Lower leg skin (tissue), 4 donors: Measurements from ENCODE around the gene GPM6B. TPM values are rescaled to one million over a fixed set of nuclear protein-coding genes. Genes with fewer than 3 reads are reported as not detected.

Source experiments
- DNase-seq, 2 donors: peaks; one replicate each; pipeline ENCODE4 v3.0.0-alpha.2; 2019; ENCODE audit warnings: low spot score in 2 of 2
- H3K4me3 ChIP-seq: fragments of 200-600 bp; sonication (generic); 2 replicates; pipeline ENCODE4 v1.5.1; 2017; ENCODE audit warnings: mild to moderate bottlenecking, low read depth; ENCODE audit not compliant: poor library complexity, severe bottlenecking
- CTCF ChIP-seq, 3 donors: fragments of 450-650 bp; IDR thresholded peaks; one replicate each; pipeline ENCODE4 v1.5.1; 2016; ENCODE audit warnings: antibody characterized with exemption in 3 of 3, mild to moderate bottlenecking in 3 of 3, moderate library complexity in 2 of 3
- POLR2A ChIP-seq, 2 donors: fragments of 450-650 bp; IDR thresholded peaks; one replicate each; pipeline ENCODE4 v1.6.1; 2016 to 2017; ENCODE audit warnings: antibody characterized with exemption in 2 of 2, mild to moderate bottlenecking in 1 of 2, moderate library complexity in 1 of 2
- WGBS, 2 donors: methylation state at CpG; one replicate each; pipeline ENCODE4 v1.1.5; 2018; 5-methylcytosine and 5-hydroxymethylcytosine counted together
- intact Hi-C: fragments of 100-400 bp; cut with DNase I; formaldehyde crosslinking; loops from one replicate; pipeline ENCODE4 v1.15.0; 2023; ENCODE audit warnings: low total_unique reads
- total RNA-seq, 4 donors: library from RNA; depleted of rRNA; stranded (reverse); fragments of >200 nt; gene quantifications; one replicate each; pipeline ENCODE4 v1.1.0, GENCODE V29; 2016

The GPM6B gene
- total RNA-seq, 4 donors from 2014 or later, result 4.6 to 22.8 (median 12.3) TPM

GRCh38 chrX:13756381-13756780 is 60.5 kb downstream of the GPM6B start:
- TF ChIP-seq CTCF (IDR thresholded peaks at IDR 0.05) (no peak), POLR2A (IDR thresholded peaks at IDR 0.05) (no peak)
- 89 to 93% methylated on average over 4 of the region's 4 CpGs for WGBS, 2 donors
- intact Hi-C loops, result no loop called here
- H3K4me3 ChIP-seq, result no peak overlapping the region
- no peak for DNase-seq

- 67 to 89% methylated on average over 1 of the region's 1 CpG for WGBS, 2 donors
- TF ChIP-seq CTCF (IDR thresholded peaks at IDR 0.05) (no peak), POLR2A (IDR thresholded peaks at IDR 0.05) (no peak)
- no peak for DNase-seq
- H3K4me3 ChIP-seq, result no peak overlapping the region
- intact Hi-C loops, result no loop called here
Measured at GRCh38 chrX:13755254-13755653, 61.6 kb downstream of the GPM6B start.

- TF ChIP-seq POLR2A (IDR thresholded peaks at IDR 0.05), result no peak
- no peak for TF ChIP-seq CTCF (IDR thresholded peaks at IDR 0.05)
- WGBS, 2 donors, result 76 to 94% methylated on average over 1 of the region's 1 CpG
Measured at GRCh38 chrX:13754765-13755164, 62.1 kb downstream of the GPM6B start.

GRCh38 chrX:13752646-13753045 is 64.2 kb downstream of the GPM6B start:
- DNase-seq, result no peak
- intact Hi-C loops, result no loop called here
- 62 to 73% methylated on average over 3 of the region's 3 CpGs for WGBS, 2 donors
- no peak overlapping the region for H3K4me3 ChIP-seq
- TF ChIP-seq POLR2A (IDR thresholded peaks at IDR 0.05) (no peak), CTCF (IDR thresholded peaks at IDR 0.05) (no peak)

More at GRCh38 chrX:13754765-13755164, 62.1 kb downstream of the GPM6B start:
- DNase-seq, result no peak
- intact Hi-C loops, result no loop called here
- H3K4me3 ChIP-seq, result no peak overlapping the region

- intact Hi-C loops, result no loop called here
- WGBS, 2 donors, result 42 to 78% methylated on average over 3 of the region's 3 CpGs
- DNase-seq, result no peak
- TF ChIP-seq CTCF (IDR thresholded peaks at IDR 0.05) (no peak), POLR2A (IDR thresholded peaks at IDR 0.05) (no peak)
- no peak overlapping the region for H3K4me3 ChIP-seq
Measured at GRCh38 chrX:13752141-13752540, 64.8 kb downstream of the GPM6B start.

- DNase-seq, result no peak
- intact Hi-C loops, result no loop called here
- TF ChIP-seq POLR2A (IDR thresholded peaks at IDR 0.05), result no peak
- no peak for TF ChIP-seq CTCF (IDR thresholded peaks at IDR 0.05)
- no peak overlapping the region for H3K4me3 ChIP-seq
Measured at GRCh38 chrX:13750812-13751211, 66.1 kb downstream of the GPM6B start.
